ENCODE data around the gene CHST9. TPM values are rescaled to one million over a fixed set of nuclear protein-coding genes. Genes with fewer than 3 reads are reported as not detected.

The CHST9 gene
- total and polyA plus RNA-seq, 2 of the 13 experiments (the other 11 are each of a cell fraction or from before 2014, with no cell fraction given): 3.2 to 9.6 TPM

DNA sequence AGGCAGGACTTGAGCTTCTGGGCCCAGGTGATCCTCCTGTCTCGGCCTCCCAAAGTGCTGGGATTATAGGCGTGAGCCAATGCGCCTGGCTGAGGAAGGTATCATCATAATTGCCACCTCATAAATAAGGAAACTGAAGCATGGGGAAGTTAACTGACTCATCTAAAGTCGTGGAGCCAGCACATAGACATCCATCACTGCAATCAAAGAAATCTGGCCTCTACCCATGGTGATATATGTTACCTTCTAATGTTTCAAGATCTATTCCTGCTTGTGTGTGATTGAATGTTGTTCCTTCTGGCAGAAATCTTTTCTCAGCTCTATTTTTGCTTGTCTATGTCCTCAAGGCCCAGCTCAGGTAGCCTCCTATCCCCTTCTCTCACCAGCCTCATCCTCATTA lies 214.5 kb downstream of the CHST9 start (continued):
- TF ChIP-seq, protein P1, sequence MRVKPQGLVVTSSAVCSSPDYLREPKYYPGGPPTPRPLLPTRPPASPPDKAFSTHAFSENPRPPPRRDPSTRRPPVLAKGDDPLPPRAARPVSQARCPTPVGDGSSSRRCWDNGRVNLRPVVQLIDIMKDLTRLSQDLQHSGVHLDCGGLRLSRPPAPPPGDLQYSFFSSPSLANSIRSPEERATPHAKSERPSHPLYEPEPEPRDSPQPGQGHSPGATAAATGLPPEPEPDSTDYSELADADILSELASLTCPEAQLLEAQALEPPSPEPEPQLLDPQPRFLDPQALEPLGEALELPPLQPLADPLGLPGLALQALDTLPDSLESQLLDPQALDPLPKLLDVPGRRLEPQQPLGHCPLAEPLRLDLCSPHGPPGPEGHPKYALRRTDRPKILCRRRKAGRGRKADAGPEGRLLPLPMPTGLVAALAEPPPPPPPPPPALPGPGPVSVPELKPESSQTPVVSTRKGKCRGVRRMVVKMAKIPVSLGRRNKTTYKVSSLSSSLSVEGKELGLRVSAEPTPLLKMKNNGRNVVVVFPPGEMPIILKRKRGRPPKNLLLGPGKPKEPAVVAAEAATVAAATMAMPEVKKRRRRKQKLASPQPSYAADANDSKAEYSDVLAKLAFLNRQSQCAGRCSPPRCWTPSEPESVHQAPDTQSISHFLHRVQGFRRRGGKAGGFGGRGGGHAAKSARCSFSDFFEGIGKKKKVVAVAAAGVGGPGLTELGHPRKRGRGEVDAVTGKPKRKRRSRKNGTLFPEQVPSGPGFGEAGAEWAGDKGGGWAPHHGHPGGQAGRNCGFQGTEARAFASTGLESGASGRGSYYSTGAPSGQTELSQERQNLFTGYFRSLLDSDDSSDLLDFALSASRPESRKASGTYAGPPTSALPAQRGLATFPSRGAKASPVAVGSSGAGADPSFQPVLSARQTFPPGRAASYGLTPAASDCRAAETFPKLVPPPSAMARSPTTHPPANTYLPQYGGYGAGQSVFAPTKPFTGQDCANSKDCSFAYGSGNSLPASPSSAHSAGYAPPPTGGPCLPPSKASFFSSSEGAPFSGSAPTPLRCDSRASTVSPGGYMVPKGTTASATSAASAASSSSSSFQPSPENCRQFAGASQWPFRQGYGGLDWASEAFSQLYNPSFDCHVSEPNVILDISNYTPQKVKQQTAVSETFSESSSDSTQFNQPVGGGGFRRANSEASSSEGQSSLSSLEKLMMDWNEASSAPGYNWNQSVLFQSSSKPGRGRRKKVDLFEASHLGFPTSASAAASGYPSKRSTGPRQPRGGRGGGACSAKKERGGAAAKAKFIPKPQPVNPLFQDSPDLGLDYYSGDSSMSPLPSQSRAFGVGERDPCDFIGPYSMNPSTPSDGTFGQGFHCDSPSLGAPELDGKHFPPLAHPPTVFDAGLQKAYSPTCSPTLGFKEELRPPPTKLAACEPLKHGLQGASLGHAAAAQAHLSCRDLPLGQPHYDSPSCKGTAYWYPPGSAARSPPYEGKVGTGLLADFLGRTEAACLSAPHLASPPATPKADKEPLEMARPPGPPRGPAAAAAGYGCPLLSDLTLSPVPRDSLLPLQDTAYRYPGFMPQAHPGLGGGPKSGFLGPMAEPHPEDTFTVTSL (CRISPR knock-in tag; IDR thresholded peaks at IDR 0.05; ENCODE audit: borderline replicate concordance): no peak
- TF ChIP-seq RBM22 (optimal IDR thresholded peaks at IDR 0.05; ENCODE audit: low read length): no peak
- TF ChIP-seq CHD2 (IDR thresholded peaks at IDR 0.05; ENCODE audit: low read depth, low read length): no peak
- TF ChIP-seq ZNF83 (CRISPR knock-in tag; IDR thresholded peaks at IDR 0.05; ENCODE audit: borderline replicate concordance): no peak
- TF ChIP-seq NCOR1 (IDR thresholded peaks at IDR 0.05; ENCODE audit: borderline replicate concordance, low read length): no peak
- TF ChIP-seq ZNF292 (CRISPR knock-in tag; IDR thresholded peaks at IDR 0.05; ENCODE audit: borderline replicate concordance, low read depth): no peak

DNA sequence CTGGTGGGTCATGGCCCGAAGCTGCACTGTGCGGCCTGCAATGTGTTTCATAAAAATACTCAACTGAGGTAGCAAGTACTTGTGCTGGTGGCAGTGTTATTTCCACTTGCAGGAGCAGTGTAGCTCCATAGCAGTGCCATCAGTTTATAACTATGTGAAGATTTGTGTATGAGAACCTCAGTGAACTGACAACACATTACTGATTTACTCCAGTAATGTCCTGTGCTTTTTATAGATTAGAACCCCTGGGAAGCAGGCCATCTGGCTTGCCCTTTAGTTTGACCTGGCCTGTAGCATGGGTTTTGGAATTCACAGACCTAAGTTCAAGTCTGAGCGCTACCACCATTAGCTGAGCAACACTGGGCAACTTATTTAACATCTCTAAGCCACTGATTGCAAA lies 219.9 kb downstream of the CHST9 start:
- Histone ChIP-seq H3K9ac (ENCODE audit: insufficient read depth, low read depth, low read length) (no peak overlapping the region), H3K4me3 (replicated peaks in 1 of 3; ENCODE audit: insufficient read depth in 1 of 3, low read depth in 2 of 3, low read length in 3 of 3) (no peak overlapping the region), H3K27ac (ENCODE audit: extremely low read length, insufficient read depth, low read length) (no peak overlapping the region), H3K9me3 (ENCODE audit: low read length) (no peaks in the 10 kb centered on the region), H3K79me2 (ENCODE audit: insufficient read depth, low read length) (no peaks in the 10 kb centered on the region), H2AFZ (ENCODE audit: low read length) (no peak overlapping the region), H3K27me3 (ENCODE audit: control insufficient read depth in 1 of 2, insufficient read depth in 2 of 2, low read length in 2 of 2) (no peaks in the 10 kb centered on the region), H3K36me3 (replicated peaks in 1 of 2; ENCODE audit: control insufficient read depth in 1 of 2, insufficient read depth in 2 of 2, low read length in 2 of 2) (no peaks in the 10 kb centered on the region), H3K4me1 (ENCODE audit: insufficient read depth, low read length) (no peaks in the 10 kb centered on the region), H3K4me2 (ENCODE audit: low read depth, low read length) (no peak overlapping the region), H4K20me1 (ENCODE audit: insufficient read depth, low read length) (no peaks in the 10 kb centered on the region)
- CTCF ChIA-PET (ENCODE audit: low intra/inter-chr PET ratio, low total read pairs): no interaction called here
- in situ Hi-C loops (cut with HindIII; ENCODE audit: extremely low pct_ligation_motif_present, low pct_unique_long_range_greater_than_20kb) (no loop called here), intact Hi-C loops (cut with micrococcal nuclease; ENCODE audit: unreplicated experiment) (no loop called here)
- FAIRE-seq (no peak), DNase-seq (ENCODE audit: low spot score) (no peak), ATAC-seq (no peak)
- no TSS peak for BruUV-seq (replicated peaks)
- WGBS (ENCODE audit: low lambda C conversion rate): 100% methylated on average over 3 of the region's 3 CpGs
- POLR2A ChIA-PET: no interaction called here
- TF ChIP-seq ZNF572 (CRISPR knock-in tag; IDR thresholded peaks at IDR 0.05): no peak
- TF ChIP-seq ZNF326 (CRISPR knock-in tag; IDR thresholded peaks at IDR 0.05; ENCODE audit: borderline replicate concordance): no peak
- TF ChIP-seq, protein P2, sequence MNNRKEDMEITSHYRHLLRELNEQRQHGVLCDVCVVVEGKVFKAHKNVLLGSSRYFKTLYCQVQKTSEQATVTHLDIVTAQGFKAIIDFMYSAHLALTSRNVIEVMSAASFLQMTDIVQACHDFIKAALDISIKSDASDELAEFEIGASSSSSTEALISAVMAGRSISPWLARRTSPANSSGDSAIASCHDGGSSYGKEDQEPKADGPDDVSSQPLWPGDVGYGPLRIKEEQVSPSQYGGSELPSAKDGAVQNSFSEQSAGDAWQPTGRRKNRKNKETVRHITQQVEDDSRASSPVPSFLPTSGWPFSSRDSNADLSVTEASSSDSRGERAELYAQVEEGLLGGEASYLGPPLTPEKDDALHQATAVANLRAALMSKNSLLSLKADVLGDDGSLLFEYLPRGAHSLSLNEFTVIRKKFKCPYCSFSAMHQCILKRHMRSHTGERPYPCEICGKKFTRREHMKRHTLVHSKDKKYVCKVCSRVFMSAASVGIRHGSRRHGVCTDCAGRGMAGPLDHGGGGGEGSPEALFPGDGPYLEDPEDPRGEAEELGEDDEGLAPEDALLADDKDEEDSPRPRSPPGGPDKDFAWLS (CRISPR knock-in tag; IDR thresholded peaks at IDR 0.05; ENCODE audit: borderline replicate concordance): no peak
- TF ChIP-seq, protein P3, sequence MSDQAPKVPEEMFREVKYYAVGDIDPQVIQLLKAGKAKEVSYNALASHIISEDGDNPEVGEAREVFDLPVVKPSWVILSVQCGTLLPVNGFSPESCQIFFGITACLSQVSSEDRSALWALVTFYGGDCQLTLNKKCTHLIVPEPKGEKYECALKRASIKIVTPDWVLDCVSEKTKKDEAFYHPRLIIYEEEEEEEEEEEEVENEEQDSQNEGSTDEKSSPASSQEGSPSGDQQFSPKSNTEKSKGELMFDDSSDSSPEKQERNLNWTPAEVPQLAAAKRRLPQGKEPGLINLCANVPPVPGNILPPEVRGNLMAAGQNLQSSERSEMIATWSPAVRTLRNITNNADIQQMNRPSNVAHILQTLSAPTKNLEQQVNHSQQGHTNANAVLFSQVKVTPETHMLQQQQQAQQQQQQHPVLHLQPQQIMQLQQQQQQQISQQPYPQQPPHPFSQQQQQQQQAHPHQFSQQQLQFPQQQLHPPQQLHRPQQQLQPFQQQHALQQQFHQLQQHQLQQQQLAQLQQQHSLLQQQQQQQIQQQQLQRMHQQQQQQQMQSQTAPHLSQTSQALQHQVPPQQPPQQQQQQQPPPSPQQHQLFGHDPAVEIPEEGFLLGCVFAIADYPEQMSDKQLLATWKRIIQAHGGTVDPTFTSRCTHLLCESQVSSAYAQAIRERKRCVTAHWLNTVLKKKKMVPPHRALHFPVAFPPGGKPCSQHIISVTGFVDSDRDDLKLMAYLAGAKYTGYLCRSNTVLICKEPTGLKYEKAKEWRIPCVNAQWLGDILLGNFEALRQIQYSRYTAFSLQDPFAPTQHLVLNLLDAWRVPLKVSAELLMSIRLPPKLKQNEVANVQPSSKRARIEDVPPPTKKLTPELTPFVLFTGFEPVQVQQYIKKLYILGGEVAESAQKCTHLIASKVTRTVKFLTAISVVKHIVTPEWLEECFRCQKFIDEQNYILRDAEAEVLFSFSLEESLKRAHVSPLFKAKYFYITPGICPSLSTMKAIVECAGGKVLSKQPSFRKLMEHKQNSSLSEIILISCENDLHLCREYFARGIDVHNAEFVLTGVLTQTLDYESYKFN (CRISPR knock-in tag; conservative IDR thresholded peaks at IDR 0.05): no peak
- no peak for TF ChIP-seq ZNF292 (CRISPR knock-in tag; IDR thresholded peaks at IDR 0.05; ENCODE audit: borderline replicate concordance, low read depth)
- TF ChIP-seq ZNF720 (CRISPR knock-in tag; IDR thresholded peaks at IDR 0.05): no peak
- no peak for TF ChIP-seq ASH2L (IDR thresholded peaks at IDR 0.05; ENCODE audit: insufficient read length, low read depth, low read length)
- no peak for TF ChIP-seq POLR2AphosphoS5 (IDR thresholded peaks at IDR 0.05; ENCODE audit: low read depth, low read length)
